H1 (cell line): ENCODE data around the gene CDH11.

Experiments
- POLR2AphosphoS5 ChIP-seq: IDR thresholded peaks from 2 replicates; pipeline ENCODE4 v1.6.1; 2011; ENCODE audit warnings: low read depth, low read length
- RAD21 ChIP-seq, 2 experiments: IDR thresholded peaks in 1 of 2; conservative IDR thresholded peaks in 1 of 2; 2 replicates each; pipeline ENCODE4 v1.6.1; 2011; ENCODE audit warnings: low read depth in 2 of 2, low read length in 2 of 2, improper control_type of control experiment in 1 of 2, inconsistent platforms in 1 of 2, mild to moderate bottlenecking in 1 of 2, moderate library complexity in 1 of 2
- RXRA ChIP-seq: IDR thresholded peaks from 2 replicates; pipeline ENCODE4 v1.6.1; 2011; ENCODE audit warnings: low read depth, mild to moderate bottlenecking, low read length, moderate library complexity; ENCODE audit not compliant: insufficient read depth

DNA sequence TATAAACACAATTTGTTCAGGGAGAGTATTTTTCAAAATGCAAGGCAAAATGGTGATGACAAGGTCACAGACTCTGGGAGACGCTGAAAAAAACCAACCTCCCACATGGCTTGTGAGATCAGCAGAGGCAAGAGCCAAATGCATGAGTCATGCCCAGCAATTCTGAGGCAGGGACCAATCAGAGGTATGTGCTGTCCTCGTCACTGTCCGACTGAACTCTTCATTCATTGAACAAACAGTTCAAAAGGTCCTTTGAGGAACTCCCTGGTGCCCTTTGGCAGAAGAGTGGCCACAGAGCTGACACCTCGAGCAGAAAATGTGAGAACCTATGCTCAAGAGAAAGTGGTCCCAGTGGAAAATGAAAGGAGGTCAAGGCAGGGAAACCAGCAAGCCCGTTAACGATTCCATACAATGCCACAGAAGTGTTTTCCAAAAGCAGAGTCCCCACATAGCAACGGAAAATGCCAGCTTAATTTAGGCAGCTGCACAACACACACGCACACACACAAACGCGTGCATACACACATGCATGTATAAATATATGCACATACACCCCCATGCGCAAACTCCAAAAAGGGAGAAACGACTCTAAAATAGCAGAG, 50.9 kb downstream of the CDH11 start:
- TF ChIP-seq RAD21 (IDR thresholded peaks at IDR 0.05 in 1 of 2, conservative IDR thresholded peaks at IDR 0.05 in 1 of 2; ENCODE audit: low read depth in 2 of 2, low read length in 2 of 2) (no peak), POLR2AphosphoS5 (no peak), RXRA (no peak)
